Stromal cell of bone marrow (primary cell): ENCODE measurements around the gene CDON.

Source experiments
- DNase-seq: peaks from one replicate; pipeline ENCODE4 v3.0.0-alpha.2; 2012; ENCODE audit warnings: low read depth

CDON gene, protein sequence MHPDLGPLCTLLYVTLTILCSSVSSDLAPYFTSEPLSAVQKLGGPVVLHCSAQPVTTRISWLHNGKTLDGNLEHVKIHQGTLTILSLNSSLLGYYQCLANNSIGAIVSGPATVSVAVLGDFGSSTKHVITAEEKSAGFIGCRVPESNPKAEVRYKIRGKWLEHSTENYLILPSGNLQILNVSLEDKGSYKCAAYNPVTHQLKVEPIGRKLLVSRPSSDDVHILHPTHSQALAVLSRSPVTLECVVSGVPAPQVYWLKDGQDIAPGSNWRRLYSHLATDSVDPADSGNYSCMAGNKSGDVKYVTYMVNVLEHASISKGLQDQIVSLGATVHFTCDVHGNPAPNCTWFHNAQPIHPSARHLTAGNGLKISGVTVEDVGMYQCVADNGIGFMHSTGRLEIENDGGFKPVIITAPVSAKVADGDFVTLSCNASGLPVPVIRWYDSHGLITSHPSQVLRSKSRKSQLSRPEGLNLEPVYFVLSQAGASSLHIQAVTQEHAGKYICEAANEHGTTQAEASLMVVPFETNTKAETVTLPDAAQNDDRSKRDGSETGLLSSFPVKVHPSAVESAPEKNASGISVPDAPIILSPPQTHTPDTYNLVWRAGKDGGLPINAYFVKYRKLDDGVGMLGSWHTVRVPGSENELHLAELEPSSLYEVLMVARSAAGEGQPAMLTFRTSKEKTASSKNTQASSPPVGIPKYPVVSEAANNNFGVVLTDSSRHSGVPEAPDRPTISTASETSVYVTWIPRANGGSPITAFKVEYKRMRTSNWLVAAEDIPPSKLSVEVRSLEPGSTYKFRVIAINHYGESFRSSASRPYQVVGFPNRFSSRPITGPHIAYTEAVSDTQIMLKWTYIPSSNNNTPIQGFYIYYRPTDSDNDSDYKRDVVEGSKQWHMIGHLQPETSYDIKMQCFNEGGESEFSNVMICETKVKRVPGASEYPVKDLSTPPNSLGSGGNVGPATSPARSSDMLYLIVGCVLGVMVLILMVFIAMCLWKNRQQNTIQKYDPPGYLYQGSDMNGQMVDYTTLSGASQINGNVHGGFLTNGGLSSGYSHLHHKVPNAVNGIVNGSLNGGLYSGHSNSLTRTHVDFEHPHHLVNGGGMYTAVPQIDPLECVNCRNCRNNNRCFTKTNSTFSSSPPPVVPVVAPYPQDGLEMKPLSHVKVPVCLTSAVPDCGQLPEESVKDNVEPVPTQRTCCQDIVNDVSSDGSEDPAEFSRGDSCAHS (N-terminal part only)

DNA sequence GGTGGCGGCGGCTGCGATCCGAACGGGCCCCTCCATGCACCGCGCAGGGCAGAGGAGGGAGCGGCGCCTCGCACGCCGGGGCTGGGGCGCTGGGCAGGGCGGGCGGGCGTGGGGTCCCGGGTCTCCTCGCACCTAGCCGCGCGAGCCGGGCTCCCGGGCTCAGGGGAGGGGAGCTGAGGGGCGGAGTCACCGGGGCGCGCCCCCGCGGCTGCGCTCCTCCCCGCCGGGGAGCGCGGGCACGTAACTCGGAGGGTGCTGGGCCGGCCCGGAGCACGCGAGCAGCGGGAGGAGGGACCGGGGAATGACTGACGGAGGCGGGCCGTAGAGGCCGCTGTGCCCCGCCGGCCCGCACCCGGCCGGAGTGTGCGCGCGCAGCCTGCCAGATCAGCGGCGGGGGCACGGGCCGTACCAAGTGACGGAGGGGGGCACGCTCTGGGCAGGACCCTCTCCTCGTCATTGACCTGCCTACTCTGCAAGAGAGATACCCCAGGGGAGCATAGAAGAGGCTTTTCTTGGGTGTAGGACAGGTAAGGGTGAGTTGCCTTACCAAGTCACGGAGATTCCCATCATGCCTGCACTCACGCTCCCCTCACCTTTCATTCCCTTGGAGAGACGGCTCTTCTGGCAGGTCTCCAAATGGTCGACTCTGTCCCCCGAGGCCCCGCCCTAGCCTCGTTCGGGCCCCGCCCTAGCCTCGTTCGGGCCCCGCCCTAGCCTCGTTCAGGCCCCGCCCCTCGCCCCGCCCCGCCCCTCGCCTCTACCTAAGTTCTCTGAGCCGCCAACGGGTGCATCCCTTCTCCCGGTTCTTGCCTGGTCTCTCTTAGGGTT is at the start of gene CDON:
Gene CDON, minus strand, starts transcription at position 188 of the 828 bp plus-strand sequence. CDS start 39,390 bp downstream, outside the sequence.
- peak; percentile 88 for DNase-seq

DNA sequence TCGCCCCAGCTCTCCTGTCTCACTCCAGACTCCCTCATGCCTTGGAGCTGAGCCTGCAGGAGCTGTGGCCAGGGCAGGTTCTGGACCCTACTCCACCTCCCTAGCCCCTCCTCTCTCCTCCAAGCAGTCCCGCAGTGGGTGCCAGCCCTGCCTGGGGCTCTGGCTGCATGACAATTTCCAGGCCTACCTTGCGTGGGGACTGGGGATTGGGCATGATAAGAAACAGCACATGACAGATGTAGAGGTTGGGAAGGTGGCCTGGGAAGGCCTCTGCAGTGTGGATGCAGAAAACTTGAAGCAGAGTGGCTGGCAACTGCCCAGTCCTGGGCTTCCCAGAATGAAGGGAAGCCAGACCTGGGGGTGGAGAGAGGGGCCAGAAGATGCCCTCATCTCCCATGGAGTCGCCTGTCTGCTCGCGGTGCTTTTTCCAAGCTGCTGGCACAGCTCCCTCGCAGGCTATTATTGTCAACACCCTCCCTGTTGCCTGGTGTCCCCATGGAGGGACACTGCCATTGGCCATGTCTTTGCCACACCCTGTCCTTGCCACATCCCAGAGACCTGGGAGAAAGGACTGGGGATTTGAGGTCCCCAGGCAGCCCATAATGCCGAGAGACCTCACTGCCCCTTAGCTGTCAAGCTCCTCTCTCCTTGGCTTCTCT is 48.9 kb upstream of the CDON start:
- no peak for DNase-seq

DNA sequence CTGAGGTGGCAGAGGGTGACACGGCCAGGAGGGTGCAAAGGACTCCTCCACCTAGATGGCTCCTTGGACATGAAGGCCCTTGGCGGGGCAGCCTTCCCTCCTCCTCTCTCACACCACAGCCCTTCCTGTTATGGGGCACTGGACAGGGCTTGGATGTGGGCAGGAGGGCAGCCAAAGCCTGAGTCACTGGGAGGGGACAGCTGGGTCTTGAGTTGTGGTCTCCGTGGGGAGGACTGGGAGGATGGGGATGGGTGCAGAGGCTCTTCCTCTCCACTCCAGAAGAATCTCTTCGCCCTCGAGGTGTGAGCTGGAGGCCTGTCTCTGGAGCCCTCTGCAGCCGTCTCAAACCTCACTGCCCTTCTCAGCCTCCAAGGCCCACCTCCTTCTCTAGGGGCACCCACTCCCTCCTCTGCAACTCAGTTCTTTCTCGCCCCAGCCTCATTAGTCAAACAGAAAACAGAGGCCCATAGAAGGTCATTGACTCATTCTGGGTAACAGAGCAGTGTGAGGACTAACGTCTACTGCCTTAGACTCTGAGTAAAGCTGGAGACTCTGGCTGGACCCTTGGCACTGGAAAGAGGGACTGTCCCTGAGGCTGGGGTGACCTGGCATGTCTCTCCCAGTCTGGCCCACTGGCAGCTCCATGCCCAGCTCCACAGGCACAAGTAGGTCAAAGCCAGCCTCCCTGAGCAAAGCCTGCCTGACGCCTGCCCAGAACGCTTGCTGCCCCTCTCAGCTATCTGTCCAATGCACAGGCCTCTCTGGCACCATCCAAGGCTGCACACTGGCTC is 47.5 kb upstream of the CDON start:
- peak; percentile 71 for DNase-seq

DNA sequence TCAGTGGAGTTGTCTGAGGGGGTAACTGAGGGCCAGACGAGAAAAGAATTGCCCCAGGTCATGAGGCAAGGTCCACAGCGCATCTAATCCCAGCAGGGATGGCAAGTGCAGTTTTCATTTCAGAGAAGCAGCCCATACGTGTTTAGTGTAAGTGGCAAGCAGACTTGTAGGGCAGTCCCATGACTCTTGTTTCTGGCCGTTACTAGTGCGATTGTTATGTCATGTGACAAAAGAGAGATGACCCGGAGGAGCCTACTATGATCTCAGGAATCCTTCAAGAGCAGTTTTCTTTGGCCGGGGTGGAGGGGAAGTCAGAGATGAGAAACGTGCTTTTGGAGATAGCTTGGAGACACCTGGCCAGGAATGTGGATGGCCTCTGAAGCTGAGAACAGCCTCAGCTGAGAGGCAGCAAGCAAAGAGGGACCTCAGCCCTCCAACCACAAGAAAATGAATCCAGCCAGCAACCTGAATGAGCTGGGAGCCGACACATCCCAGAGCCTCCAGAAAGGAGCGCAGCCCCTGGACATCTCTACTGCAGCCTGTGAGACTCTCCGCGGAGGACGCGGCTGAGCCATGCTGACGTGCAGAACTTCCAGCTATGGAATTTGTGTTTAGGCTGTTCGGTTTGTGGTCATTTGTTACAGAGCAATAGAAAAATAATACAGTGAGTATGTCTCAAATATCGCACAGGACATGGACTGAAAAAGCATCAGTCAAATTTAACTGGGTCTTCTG is 44.1 kb upstream of the CDON start:
- no peak for DNase-seq

DNA sequence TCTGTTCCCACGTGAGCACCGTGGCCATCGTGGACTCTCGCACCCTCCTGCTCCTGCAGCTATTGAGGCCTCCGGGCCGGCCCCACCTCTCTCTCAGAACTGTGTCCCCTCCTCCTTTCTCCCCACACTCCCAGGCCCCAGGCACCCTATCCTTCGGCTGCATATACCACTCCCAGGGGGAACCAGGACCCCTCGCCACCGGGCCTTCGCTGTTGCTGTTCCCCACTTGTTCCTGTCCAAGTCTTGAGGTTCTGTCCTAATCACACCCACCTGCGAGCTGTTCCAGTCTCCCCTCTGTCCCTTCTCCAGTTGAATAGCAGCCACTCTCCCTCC is 43.0 kb upstream of the CDON start:
- no peak for DNase-seq

DNA sequence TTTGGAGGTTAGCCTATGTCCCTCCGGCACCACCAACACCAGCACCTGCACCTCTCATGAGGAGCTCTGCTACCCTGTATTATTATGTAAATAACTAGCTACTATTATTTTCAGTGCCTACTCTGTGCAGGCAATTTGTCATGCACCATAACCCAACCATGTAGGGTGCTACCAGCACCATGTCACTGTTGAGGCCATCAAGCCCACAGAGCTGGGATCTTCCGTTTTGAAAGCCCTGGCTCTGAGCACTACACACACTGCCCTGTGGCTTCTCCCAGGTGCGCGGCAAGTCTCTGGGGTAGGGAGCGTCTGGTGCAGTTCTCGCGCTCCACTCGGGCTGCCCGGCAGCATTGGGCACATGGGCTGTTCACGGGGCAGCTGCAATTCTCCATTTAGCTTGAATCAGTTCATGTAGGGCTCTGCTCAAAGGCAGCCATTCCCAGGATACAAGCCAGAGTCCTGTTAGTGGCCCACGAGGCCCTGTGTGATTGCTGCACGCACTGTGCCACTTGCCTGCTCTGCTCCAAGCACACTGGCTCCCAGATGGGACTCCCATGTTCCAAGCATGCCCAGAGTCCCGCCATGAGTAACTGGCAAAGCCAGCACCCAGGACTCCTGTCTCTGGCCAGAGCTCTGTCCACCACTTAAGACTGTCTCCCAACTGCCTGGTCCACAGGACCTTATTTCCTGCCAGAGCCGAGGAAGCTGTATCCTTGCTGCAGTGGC is 42.5 kb upstream of the CDON start:
- DNase-seq, result no peak

DNA sequence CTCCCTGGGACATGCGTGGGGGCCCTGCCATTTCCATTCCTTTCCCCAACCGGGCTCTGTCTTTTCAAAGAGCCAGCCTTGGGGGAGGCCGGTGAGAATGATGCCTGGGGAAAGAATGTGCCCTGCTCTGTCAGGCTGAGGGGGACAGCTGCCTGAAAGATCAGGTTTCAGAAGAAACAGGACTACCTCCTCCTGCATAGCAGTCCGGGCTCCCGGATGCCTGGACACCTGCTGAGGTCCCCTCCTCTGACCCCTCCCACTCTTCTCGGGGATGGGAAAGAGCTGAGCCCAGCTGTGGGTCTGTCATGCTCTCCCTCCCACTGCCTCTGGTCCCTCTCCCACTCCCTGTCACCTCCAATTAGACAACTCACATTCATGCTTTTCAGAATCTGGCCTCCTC is 41.8 kb upstream of the CDON start:
- DNase-seq, result no peak

DNA sequence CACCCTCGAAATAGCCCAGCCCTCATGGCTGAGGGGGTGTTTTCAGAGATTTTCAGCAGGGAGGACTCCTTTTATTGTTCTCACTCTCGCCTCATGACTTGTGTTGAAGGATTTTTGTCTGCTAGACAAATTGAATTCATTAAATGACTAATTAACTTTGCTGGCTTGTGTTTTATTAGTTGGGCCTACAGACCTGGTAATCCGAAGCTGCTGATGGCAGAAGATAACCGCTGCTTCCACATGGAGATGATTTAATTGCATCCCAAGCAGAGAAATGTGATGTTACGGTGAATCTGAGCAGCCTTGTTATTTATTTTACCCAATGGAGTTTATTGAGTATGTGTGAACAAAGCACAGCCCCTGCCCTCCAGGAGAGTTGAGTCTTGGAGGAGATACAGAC is 40.5 kb upstream of the CDON start:
- no peak for DNase-seq

DNA sequence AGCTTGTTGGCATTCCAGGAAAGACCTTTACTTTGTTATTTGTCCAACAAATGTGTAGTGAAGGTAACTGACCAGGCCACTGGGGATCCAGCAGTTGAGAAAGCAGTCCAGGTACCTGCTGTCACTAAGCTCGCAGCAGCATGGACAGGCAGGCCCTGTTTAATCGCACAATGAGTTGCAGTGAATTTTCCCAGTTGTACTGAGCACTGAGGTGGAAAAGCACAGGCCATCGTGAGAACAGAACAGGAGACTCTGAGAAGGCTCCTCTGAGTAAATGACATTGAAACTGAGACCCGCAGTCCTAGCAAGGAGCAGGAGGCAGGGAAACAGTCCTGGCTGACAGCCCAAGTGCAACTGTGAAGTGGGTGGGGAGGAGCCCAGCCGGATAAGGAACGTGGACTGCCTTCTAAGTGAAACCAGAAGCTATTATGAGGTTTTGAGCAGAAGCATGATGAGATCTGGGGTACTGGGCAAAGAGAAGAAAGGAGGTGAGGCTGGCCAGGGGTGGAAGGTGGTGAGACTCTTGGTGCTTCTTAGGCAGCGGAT is 39.8 kb upstream of the CDON start:
- no peak for DNase-seq

DNA sequence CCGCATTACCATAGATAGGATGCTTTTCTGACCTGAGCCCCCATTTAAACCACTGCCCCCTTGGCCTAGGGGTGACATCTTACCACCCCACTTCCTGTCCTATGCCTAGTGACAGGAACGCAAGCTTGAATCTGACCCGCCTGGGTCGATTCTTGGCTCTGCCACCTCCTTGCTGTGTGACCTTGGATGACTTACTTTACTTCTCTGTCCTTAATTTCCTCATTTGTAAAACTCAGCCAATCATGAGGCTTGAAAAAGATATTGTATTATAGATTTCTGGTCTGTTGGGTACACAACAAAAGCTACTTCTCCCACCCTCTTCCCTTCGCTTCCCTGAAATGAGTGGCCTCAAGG is 39.2 kb upstream of the CDON start:
- DNase-seq, result no peak

DNA sequence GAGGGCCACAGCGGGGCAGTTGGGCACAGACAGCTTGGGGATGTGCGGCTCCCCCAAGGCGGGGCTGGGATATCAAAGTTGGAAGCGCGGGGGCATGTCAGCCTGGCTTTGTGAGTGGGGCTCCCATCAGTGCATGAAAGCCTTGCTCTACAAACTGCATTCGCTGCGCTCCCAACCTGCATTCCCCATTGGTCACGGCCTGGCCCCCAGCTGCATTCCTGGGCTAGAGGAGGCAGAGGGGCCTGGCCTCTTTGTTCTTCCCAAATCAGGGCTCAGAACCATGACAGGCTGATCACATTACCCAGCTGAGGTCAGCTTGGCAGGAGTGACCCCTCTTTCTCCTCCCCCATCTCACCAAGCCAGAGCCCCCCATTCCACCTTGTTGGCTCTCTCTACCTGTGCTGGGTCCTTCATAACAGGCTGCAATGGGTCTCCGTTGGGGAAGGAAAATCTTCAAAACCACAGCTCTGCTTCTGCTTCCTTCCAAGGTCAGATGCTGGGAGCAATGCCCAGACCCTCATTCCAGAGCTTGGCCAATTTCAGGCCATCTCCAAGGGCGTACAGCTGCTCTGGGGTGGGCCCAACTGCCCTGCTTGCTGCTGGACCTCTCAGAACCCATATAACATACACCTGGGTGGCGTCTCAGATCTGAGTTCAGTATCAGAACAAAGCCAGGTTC is 38.7 kb upstream of the CDON start:
- no peak for DNase-seq

DNA sequence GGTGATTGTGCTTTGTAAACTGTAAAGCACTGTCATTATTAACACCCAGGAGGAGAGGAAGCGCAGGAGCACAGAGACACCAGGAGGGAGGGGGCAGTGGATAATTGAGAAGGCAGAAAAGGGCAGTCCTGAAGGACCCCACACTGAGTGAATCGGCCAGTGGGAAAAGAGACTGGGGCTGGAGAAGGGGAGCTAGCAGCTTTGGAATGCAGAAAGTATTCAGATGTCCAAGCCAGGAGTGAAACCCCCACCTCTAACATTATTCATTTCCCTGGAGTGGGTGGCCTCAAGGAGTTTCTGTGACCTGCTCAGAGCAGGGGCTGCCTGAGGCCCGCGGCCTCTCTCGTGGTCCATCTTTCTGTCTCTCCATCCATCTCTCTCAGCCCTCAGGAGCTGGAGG is 38.0 kb upstream of the CDON start:
- no peak for DNase-seq

DNA sequence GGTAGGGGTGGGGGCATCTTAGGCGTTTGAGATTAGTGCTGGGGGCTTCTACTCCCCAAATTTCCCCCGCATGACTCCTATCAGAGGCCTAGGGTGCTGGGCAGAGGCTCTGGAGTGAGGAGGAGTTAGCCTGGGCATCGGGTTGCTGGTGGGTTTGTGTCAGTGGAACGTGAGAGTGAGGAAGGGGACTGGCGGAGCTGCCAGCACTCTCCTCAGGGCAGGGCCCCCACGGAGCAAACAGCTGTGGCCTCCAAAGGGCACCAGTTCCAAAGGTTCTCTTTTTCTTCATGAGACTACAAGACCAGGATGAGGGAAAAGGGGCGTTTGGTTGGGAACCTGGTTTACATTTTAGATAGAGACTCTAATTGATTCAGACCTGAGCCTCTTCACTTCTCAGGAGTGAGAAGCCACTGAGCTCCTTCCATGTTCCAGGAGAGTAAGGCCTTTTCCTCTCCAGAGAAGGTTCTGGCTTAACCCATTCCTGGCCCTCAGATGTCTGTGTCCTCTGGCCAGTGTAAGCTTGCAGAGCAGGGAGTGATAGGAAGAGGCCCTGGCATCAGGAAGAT is 35.6 kb upstream of the CDON start:
- no peak for DNase-seq

DNA sequence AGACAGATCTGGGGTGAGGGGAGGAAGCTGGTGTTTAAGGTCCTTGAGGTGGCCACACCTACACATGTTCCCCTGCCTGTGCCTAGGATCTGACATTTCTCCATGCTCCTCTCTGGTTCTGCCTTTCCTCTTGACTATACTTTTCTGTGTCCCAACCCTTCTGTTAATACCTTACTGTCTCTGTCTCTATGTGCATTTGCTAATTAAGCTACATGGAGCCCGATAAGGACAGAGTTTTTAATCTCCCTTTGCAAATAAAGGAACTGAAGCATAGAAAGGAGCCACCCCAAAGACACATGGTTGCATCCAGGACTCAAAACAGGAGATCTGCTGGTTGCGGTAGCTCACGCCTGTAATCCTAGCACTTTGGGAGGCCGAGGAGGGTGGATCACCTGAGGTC is 33.1 kb upstream of the CDON start:
- no peak for DNase-seq

DNA sequence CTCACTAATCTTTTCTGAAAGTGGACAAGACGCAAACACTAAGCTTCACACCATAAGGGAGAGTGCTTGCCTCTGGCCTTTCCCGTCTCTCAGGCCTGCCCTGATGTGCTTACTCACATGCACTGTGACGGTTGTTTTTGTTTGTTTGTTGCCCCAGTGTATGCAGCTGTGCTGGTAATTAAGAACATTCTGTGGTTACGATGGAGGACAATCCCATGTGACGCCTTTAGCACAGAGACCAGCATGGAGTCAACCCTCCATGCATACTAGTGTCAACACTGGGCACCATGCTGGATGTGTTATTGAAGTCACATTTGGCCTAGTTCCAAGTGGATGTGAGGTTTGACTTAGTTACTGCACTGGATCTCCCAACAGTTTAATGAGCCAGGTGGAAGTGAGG is 27.8 kb upstream of the CDON start:
- DNase-seq, result no peak

DNA sequence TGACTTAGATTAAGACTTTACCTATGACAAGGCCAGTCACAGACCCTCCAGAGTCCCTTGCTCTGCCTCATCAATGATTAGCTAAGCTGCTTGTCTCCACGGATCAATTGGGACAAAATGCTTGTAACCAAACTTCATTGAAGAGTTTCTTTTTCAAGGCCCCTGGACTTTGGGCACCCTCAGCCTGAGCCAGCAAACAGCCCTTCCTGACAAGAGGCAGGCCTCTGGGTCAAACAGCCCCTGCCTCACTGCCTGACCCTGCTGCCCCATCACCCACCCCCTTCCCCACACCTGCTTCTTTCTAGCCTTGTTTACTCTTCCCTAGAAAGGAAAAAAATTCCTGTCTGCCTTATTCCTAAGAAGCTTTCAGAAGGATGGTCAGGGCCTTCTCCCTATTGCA is 26.3 kb upstream of the CDON start:
- DNase-seq, result no peak

DNA sequence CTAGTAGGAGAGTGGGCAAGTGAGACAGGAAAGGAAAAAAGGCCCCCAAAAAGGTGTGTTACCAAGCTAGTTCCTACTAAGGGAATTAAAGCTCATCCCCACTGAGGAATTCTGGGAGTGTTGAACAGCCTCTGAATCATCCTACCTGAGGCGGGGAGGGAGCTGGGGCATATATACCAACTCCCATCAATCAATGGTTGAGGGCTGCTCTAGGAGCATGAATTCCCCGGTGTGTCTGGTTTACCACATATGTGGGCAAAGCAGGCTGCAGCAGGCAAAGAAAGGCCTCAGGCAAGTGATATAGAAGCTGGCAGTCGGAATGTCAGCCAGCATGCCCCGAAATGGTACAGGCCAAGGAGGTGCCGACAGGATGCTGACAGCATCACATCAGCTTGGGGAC is 23.6 kb upstream of the CDON start:
- no peak for DNase-seq

DNA sequence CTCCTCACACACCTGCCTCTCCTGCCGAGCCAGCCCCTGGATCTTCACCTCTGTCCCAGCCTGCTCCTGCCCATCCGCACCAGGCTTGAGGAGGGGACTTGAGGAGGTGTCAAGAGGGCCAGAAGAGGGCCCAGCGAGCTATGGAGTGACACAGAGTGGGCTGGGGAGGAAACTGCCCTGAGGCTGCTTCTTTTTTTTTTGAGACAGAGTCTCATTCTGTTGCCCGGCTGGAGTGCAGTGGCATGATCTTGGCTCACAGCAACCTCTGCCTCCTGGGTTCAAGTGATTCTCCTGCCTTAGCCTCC is 21.9 kb upstream of the CDON start:
- no peak for DNase-seq
